ENCODE measurements around the gene XPO4.

Gene XPO4

DNA sequence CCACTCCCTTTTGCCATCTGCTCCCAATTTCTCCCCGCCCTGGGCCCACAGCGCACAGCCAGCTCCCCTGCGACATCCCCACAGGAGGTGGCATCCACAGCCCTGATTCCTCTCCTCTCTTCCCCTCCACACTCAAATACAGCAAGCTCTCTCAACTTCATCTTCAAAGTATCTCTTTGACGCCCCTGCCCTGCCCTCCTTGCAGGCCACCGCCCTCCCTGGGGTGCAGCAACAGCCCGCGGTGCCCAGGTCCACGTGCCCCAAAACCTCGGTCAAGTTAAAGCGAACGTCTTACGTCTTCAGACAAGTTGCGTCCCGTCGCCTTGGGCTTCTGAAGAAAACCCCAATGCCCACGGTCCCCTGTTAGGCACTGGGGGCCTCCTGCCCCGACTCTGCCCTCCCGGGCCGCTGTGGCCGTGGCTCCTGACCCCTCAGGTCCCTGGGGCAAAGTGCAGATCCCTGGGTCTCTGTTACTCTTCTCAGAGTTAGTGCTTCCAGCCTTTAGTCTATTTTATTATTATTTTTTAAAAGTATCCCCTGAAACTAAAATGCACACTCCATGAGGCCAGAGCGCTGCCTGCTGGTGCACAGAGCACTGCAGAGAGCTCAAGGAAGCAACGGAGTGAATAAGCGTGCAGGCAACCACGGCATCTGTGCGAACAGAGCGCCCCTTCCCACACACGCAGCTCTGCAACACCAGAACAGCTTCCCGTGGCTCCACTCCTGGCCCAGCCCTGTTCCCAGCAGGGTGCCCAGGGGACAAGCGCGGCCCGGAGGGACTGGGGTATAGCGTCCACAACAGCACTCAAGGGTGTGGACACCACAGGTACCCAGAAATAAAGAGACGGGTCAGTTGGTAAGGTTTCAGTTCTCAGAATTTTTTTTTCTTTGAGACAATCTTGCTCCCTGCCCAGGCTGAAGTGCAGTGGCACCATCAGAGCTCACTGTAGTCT is 172.6 kb downstream of the XPO4 start:
- TF ChIP-seq, protein P1, sequence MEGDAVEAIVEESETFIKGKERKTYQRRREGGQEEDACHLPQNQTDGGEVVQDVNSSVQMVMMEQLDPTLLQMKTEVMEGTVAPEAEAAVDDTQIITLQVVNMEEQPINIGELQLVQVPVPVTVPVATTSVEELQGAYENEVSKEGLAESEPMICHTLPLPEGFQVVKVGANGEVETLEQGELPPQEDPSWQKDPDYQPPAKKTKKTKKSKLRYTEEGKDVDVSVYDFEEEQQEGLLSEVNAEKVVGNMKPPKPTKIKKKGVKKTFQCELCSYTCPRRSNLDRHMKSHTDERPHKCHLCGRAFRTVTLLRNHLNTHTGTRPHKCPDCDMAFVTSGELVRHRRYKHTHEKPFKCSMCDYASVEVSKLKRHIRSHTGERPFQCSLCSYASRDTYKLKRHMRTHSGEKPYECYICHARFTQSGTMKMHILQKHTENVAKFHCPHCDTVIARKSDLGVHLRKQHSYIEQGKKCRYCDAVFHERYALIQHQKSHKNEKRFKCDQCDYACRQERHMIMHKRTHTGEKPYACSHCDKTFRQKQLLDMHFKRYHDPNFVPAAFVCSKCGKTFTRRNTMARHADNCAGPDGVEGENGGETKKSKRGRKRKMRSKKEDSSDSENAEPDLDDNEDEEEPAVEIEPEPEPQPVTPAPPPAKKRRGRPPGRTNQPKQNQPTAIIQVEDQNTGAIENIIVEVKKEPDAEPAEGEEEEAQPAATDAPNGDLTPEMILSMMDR (IDR thresholded peaks at IDR 0.05; ENCODE audit: low read depth, low read length) = no peak
- no peak for DNase-seq (ENCODE audit: low read depth in 2 of 2)
- no peak overlapping the region for H3K4me3 ChIP-seq (replicated peaks in 1 of 2; ENCODE audit: low read depth in 2 of 2, low read length in 2 of 2)

DNA sequence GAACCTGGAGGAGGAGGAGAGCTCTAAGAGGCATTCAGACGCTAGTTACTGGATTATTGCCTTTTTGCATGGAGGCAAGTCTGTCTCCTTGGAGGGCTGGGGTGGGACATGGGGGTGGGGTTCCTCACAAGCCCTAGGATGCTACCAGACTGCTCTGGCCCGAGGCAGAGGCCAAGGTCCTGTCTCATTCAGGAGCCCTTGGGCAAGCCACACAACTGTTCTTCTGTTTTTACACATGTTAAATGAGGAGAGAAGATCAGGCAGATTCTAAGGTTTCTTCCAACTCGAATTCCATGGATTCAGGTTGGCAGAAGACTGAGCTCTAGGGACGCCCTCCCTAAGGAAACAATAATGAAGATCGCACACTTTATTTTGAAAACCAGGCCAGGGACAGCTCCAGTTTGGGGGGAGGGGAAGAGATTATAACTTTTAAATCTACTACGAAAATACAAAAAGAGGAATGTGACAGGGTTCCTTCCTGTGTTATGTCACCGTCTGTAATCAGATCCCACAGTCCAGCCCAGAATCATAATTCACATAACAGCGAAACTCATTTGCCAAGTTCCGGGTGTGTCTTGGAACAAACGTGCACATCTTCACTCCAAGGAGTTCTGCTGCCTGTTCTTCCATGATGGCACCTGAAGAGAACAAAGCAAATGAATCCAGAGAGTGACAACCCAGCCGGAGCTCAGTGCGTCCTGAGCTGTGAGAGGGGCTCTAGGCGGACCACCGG is 173.8 kb downstream of the XPO4 start:
- TF ChIP-seq, protein P1 (IDR thresholded peaks at IDR 0.05; ENCODE audit: low read depth, low read length) = no peak
- no peak for DNase-seq (ENCODE audit: low read depth in 2 of 2)
- H3K4me3 ChIP-seq (replicated peaks in 1 of 2; ENCODE audit: low read depth in 2 of 2, low read length in 2 of 2) = no peak overlapping the region

DNA sequence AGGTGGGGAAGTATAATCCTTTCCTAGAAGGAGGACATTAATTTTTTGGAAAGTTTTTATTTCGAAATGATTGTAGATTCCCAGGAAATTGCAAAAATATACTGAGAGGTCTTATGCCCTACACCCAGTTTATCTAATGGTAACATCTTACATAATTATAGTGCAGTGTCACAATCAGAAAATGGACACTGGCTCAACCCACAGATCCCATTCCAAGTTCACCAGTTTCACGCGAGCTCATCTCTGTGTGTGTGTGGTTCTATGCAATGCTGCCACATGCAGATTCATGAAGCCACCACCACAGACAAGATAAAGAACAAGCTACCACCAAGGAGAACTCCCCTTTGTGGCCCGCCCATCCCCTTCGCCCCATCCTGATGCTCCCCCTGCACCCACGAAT is 174.7 kb downstream of the XPO4 start:
- DNase-seq (ENCODE audit: low read depth in 2 of 2) = no peak
- no peak overlapping the region for H3K4me3 ChIP-seq (replicated peaks in 1 of 2; ENCODE audit: low read depth in 2 of 2, low read length in 2 of 2)
- TF ChIP-seq, protein P1 (IDR thresholded peaks at IDR 0.05; ENCODE audit: low read depth, low read length) = no peak
